DOHH2 (cell line): ENCODE data around the gene RAB3A.

Source experiments
- CTCF ChIP-seq: fragments of 200-600 bp; sonication (generic); IDR thresholded peaks from one replicate; pipeline ENCODE4 v1.5.1; 2014; ENCODE audit warnings: antibody characterized with exemption, mild to moderate bottlenecking, low read depth, low read length; ENCODE audit not compliant: poor library complexity, severe bottlenecking
- EZH2phosphoT487 ChIP-seq: fragments of 200-600 bp; sonication (generic); IDR thresholded peaks from 2 replicates; pipeline ENCODE4 v1.6.1; 2017; ENCODE audit warnings: borderline replicate concordance, mild to moderate bottlenecking, antibody characterized with exemption, low read length, moderate library complexity, mixed read lengths

GRCh38 chr19:18219911-18220631, 16.2 kb upstream of the RAB3A start:
- TF ChIP-seq CTCF = no peak
- TF ChIP-seq EZH2phosphoT487 = no peak
